Measurements from ENCODE around the gene NEURL2. TPM values are rescaled to one million over a fixed set of nuclear protein-coding genes. Genes with fewer than 3 reads are reported as not detected.
A peak's percentile ranks its signal among the peaks of the same experiment; 100 is the strongest.

NEURL2 gene
- total and polyA plus RNA-seq, 2 experiments from 2014 or later, result 4.6 to 10.9 TPM

DNA sequence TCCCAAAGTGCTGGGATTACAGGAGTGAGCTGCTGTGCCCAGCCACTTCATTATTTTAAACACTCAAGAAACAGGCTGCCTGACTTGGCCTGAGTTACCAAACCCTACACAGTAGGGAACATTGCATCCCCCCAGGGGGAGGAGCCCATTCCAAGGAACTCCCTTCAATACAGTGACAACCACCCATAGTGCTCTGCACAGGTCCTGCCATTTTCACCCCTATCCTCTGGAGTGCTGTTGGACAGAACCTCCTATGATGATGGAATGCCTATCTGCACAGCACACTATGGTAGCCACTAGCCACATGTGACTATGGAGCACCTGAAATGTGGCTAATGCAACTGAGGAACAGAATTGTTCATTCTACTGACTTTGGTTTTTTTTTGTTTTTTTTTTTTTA is 45.6 kb downstream of the NEURL2 start:
- Histone ChIP-seq H3K27me3 (ENCODE audit: insufficient read depth) (no peaks in the 10 kb centered on the region), H4K20me1 (replicated peaks; ENCODE audit: insufficient read depth) (no peaks in the 10 kb centered on the region), H3K4me3 (no peak overlapping the region), H3K36me3 (ENCODE audit: insufficient read depth) (peaks cover 16% of the 10 kb centered on the region; the same call in 1 of the 2 replicates), H3K9me2 (ENCODE audit: insufficient read depth) (no peaks in the 10 kb centered on the region), H3K4me2 (no peak overlapping the region), H2AFZ (no peak overlapping the region), H3F3A (replicated peaks; ENCODE audit: low read depth) (peaks cover 12% of the 10 kb centered on the region; the same call in 1 of the 2 replicates), H3K27ac (ENCODE audit: low read depth) (no peak overlapping the region), H3K79me2 (replicated peaks; ENCODE audit: insufficient read depth) (no peaks in the 10 kb centered on the region), H3K4me1 (ENCODE audit: insufficient read depth) (no peaks in the 10 kb centered on the region)
- no peak overlapping the region for H3K4me3 Mint-ChIP-seq
- peaks cover 29% of the 10 kb centered on the region for H3K36me3 Mint-ChIP-seq (ENCODE audit: low read depth)
- H3K9me3 Mint-ChIP-seq, result no peaks in the 10 kb centered on the region
- H3K4me1 Mint-ChIP-seq, result no peaks in the 10 kb centered on the region
- DNase-seq (ENCODE audit: low spot score) (no peak), ATAC-seq (peak; percentile 37)
- TF ChIP-seq, protein P1, sequence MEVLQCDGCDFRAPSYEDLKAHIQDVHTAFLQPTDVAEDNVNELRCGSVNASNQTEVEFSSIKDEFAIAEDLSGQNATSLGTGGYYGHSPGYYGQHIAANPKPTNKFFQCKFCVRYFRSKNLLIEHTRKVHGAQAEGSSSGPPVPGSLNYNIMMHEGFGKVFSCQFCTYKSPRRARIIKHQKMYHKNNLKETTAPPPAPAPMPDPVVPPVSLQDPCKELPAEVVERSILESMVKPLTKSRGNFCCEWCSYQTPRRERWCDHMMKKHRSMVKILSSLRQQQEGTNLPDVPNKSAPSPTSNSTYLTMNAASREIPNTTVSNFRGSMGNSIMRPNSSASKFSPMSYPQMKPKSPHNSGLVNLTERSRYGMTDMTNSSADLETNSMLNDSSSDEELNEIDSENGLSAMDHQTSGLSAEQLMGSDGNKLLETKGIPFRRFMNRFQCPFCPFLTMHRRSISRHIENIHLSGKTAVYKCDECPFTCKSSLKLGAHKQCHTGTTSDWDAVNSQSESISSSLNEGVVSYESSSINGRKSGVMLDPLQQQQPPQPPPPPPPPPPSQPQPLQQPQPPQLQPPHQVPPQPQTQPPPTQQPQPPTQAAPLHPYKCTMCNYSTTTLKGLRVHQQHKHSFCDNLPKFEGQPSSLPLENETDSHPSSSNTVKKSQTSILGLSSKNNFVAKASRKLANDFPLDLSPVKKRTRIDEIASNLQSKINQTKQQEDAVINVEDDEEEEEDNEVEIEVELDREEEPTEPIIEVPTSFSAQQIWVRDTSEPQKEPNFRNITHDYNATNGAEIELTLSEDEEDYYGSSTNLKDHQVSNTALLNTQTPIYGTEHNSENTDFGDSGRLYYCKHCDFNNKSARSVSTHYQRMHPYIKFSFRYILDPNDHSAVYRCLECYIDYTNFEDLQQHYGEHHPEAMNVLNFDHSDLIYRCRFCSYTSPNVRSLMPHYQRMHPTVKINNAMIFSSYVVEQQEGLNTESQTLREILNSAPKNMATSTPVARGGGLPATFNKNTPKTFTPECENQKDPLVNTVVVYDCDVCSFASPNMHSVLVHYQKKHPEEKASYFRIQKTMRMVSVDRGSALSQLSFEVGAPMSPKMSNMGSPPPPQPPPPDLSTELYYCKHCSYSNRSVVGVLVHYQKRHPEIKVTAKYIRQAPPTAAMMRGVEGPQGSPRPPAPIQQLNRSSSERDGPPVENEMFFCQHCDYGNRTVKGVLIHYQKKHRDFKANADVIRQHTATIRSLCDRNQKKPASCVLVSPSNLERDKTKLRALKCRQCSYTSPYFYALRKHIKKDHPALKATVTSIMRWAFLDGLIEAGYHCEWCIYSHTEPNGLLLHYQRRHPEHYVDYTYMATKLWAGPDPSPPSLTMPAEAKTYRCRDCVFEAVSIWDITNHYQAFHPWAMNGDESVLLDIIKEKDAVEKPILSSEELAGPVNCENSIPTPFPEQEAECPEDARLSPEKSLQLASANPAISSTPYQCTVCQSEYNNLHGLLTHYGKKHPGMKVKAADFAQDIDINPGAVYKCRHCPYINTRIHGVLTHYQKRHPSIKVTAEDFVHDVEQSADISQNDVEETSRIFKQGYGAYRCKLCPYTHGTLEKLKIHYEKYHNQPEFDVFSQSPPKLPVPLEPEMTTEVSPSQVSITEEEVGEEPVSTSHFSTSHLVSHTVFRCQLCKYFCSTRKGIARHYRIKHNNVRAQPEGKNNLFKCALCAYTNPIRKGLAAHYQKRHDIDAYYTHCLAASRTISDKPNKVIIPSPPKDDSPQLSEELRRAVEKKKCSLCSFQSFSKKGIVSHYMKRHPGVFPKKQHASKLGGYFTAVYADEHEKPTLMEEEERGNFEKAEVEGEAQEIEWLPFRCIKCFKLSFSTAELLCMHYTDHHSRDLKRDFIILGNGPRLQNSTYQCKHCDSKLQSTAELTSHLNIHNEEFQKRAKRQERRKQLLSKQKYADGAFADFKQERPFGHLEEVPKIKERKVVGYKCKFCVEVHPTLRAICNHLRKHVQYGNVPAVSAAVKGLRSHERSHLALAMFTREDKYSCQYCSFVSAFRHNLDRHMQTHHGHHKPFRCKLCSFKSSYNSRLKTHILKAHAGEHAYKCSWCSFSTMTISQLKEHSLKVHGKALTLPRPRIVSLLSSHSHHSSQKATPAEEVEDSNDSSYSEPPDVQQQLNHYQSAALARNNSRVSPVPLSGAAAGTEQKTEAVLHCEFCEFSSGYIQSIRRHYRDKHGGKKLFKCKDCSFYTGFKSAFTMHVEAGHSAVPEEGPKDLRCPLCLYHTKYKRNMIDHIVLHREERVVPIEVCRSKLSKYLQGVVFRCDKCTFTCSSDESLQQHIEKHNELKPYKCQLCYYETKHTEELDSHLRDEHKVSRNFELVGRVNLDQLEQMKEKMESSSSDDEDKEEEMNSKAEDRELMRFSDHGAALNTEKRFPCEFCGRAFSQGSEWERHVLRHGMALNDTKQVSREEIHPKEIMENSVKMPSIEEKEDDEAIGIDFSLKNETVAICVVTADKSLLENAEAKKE (CRISPR knock-in tag; IDR thresholded peaks at IDR 0.05), result no peak
- peaks cover 10% of the 10 kb centered on the region for H3K27me3 Mint-ChIP-seq (ENCODE audit: insufficient read depth, low read depth, poor library complexity)
- 0 out of 2 replicates have a peak overlapping the region, but pooled peaks have one; percentile 40 for H3K27ac Mint-ChIP-seq

DNA sequence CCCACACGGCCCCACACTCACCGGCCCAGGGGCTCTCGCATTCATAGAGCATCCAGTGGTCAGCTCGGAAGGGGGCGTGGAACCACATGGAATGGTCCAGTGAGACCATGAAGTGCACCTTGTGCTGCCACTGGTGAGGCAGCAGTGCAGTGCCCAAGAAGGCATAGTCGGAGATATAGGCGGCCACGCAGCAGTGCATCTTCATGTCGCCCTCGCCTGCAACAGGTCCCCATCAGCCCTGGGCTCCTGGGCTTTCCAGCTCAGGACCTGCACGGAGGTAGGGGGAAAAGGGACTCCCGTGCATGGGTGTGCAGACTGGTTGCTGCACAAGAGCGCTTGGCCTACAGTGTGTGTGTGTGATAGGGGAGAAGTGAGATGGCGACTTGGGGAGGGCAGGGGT is 47.5 kb downstream of the NEURL2 start:
- no peak overlapping the region for H2AFZ ChIP-seq
- H3K36me3 ChIP-seq (ENCODE audit: insufficient read depth), result peaks cover 16% of the 10 kb centered on the region; the same call in 1 of the 2 replicates
- H3K4me3 Mint-ChIP-seq, result no peak overlapping the region
- peaks cover 28% of the 10 kb centered on the region for H3K36me3 Mint-ChIP-seq (ENCODE audit: low read depth)
- no peak overlapping the region for H3K27ac Mint-ChIP-seq
- H3K4me3 ChIP-seq, result no peak overlapping the region
- DNase-seq (ENCODE audit: low spot score), result no peak
- no peaks in the 10 kb centered on the region for H3K9me3 Mint-ChIP-seq
- no peak overlapping the region for H3K4me2 ChIP-seq
- ATAC-seq, result no peak
- no peaks in the 10 kb centered on the region; the same call in 1 of the 2 replicates for H3K4me1 ChIP-seq (ENCODE audit: insufficient read depth)
- H3K79me2 ChIP-seq (replicated peaks; ENCODE audit: insufficient read depth), result no peaks in the 10 kb centered on the region
- H4K20me1 ChIP-seq (replicated peaks; ENCODE audit: insufficient read depth), result no peaks in the 10 kb centered on the region; the same call in none of the 2 replicates
- peaks cover 12% of the 10 kb centered on the region; the same call in 1 of the 2 replicates for H3F3A ChIP-seq (replicated peaks; ENCODE audit: low read depth)
- no peaks in the 10 kb centered on the region for H3K4me1 Mint-ChIP-seq
- no peaks in the 10 kb centered on the region for H3K27me3 ChIP-seq (ENCODE audit: insufficient read depth)
- H3K9me2 ChIP-seq (ENCODE audit: insufficient read depth), result no peaks in the 10 kb centered on the region
- no peak overlapping the region for H3K27ac ChIP-seq (ENCODE audit: low read depth)
- peaks cover 7% of the 10 kb centered on the region for H3K27me3 Mint-ChIP-seq (ENCODE audit: insufficient read depth, low read depth, poor library complexity)
- TF ChIP-seq, protein P2, sequence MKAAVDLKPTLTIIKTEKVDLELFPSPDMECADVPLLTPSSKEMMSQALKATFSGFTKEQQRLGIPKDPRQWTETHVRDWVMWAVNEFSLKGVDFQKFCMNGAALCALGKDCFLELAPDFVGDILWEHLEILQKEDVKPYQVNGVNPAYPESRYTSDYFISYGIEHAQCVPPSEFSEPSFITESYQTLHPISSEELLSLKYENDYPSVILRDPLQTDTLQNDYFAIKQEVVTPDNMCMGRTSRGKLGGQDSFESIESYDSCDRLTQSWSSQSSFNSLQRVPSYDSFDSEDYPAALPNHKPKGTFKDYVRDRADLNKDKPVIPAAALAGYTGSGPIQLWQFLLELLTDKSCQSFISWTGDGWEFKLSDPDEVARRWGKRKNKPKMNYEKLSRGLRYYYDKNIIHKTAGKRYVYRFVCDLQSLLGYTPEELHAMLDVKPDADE (IDR thresholded peaks at IDR 0.05), result no peak
- TF ChIP-seq ZNF331 (CRISPR knock-in tag; IDR thresholded peaks at IDR 0.05; ENCODE audit: low read depth) (no peak), EZH2phosphoT487 (IDR thresholded peaks at IDR 0.05; ENCODE audit: unreplicated experiment) (no peak), POLR2AphosphoS5 (IDR thresholded peaks at IDR 0.05; ENCODE audit: low read depth) (no peak), CREB1 (CRISPR knock-in tag; IDR thresholded peaks at IDR 0.05; ENCODE audit: low read depth) (no peak), JUNB (IDR thresholded peaks at IDR 0.05; ENCODE audit: unreplicated experiment) (no peak), EZH2 (IDR thresholded peaks at IDR 0.05; ENCODE audit: low read depth, unreplicated experiment) (no peak)
- TF ChIP-seq, protein P3, sequence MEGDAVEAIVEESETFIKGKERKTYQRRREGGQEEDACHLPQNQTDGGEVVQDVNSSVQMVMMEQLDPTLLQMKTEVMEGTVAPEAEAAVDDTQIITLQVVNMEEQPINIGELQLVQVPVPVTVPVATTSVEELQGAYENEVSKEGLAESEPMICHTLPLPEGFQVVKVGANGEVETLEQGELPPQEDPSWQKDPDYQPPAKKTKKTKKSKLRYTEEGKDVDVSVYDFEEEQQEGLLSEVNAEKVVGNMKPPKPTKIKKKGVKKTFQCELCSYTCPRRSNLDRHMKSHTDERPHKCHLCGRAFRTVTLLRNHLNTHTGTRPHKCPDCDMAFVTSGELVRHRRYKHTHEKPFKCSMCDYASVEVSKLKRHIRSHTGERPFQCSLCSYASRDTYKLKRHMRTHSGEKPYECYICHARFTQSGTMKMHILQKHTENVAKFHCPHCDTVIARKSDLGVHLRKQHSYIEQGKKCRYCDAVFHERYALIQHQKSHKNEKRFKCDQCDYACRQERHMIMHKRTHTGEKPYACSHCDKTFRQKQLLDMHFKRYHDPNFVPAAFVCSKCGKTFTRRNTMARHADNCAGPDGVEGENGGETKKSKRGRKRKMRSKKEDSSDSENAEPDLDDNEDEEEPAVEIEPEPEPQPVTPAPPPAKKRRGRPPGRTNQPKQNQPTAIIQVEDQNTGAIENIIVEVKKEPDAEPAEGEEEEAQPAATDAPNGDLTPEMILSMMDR (conservative IDR thresholded peaks at IDR 0.05; ENCODE audit: low read depth in 2 of 2), result no peak

Measured in GM23338 (cell line).